SU-DHL-6 (cell line): ENCODE measurements around the gene FN3KRP.

Experiments used
- H2AFZ ChIP-seq: fragments of 200-600 bp; sonication (generic); 2 replicates; pipeline ENCODE4 v1.6.1; 2014; ENCODE audit warnings: low read depth, mild to moderate bottlenecking, moderate library complexity, mixed read lengths, antibody characterized with exemption, low read length; ENCODE audit not compliant: severe bottlenecking
- H3F3A ChIP-seq: fragments of 200-600 bp; shearing (Covaris generic); 2 replicates; pipeline ENCODE4 v1.6.0; 2016; ENCODE audit warnings: antibody characterized with exemption, mild to moderate bottlenecking; ENCODE audit not compliant: insufficient read depth
- H3K27ac ChIP-seq: fragments of 200-600 bp; sonication (generic); 2 replicates; pipeline ENCODE4 v1.5.1; 2016; ENCODE audit warnings: low read depth, mild to moderate bottlenecking, low read length, moderate library complexity, mixed read lengths
- H3K27me3 ChIP-seq: fragments of 200-600 bp; sonication (generic), shearing (Covaris generic); 2 replicates; pipeline ENCODE4 v1.6.0; 2014; ENCODE audit warnings: mild to moderate bottlenecking, low read length
- H3K36me3 ChIP-seq: fragments of 200-600 bp; sonication (generic); 2 replicates; pipeline ENCODE4 v1.6.1; 2014; ENCODE audit warnings: mild to moderate bottlenecking, low read length, mixed read lengths
- H3K4me2 ChIP-seq: fragments of 300-600, 200-600 bp; shearing (Covaris generic), sonication (generic); 2 replicates; pipeline ENCODE4 v1.6.0; 2014; ENCODE audit warnings: low read length, low read depth, mild to moderate bottlenecking; ENCODE audit not compliant: poor library complexity, severe bottlenecking
- H3K4me3 ChIP-seq: fragments of 200-600 bp; sonication (generic); 2 replicates; pipeline ENCODE4 v1.5.1; 2014; ENCODE audit warnings: antibody characterized with exemption, low read length, mild to moderate bottlenecking, mixed read lengths; ENCODE audit not compliant: insufficient read depth, poor library complexity, severe bottlenecking
- H3K79me2 ChIP-seq: fragments of 200-600 bp; sonication (generic); 2 replicates; pipeline ENCODE4 v1.6.1; 2014; ENCODE audit warnings: mild to moderate bottlenecking, low read length, moderate library complexity; ENCODE audit not compliant: insufficient read depth
- H3K9ac ChIP-seq: fragments of 200-600 bp; sonication (generic); 2 replicates; pipeline ENCODE4 v1.7.0; 2014; ENCODE audit warnings: mild to moderate bottlenecking, low read length
- H3K9me2 ChIP-seq: fragments of 200-600 bp; sonication (generic); replicated peaks from 2 replicates; pipeline ENCODE4 v1.6.1; 2014; ENCODE audit warnings: low read length; ENCODE audit not compliant: insufficient read depth
- H3K9me3 ChIP-seq: fragments of 200-600 bp; sonication (generic); 2 replicates; pipeline ENCODE4 v1.6.1; 2014; ENCODE audit warnings: low read length, mixed read lengths; ENCODE audit not compliant: insufficient read depth
- H4K20me1 ChIP-seq: fragments of 200-600 bp; sonication (generic); 2 replicates; pipeline ENCODE4 v1.6.1; 2014; ENCODE audit warnings: low read depth, mild to moderate bottlenecking, antibody characterized with exemption, low read length, moderate library complexity, mixed read lengths
- CTCF ChIP-seq: fragments of 200-600 bp; sonication (generic); IDR thresholded peaks from one replicate; pipeline ENCODE4 v1.5.1; 2017; ENCODE audit warnings: antibody characterized with exemption, mild to moderate bottlenecking, low read length, moderate library complexity; ENCODE audit not compliant: insufficient read depth, poor library complexity, severe bottlenecking
- EZH2phosphoT487 ChIP-seq: fragments of 200-600 bp; sonication (generic), shearing (Covaris generic); conservative IDR thresholded peaks from 2 replicates; pipeline ENCODE4 v1.6.1; 2018; ENCODE audit warnings: mild to moderate bottlenecking, antibody characterized with exemption, low read length, moderate library complexity, mixed read lengths

Gene FN3KRP

GRCh38 chr17:82678265-82678891 is 38.1 kb upstream of the FN3KRP start:
- Histone ChIP-seq H3K4me2 (peak overlapping the region; percentile 68), H3K27ac (peak overlapping the region; percentile 96), H3K36me3 (no peaks in the 10 kb centered on the region), H2AFZ (peak overlapping the region; percentile 76), H4K20me1 (no peaks in the 10 kb centered on the region), H3K9me2 (no peaks in the 10 kb centered on the region), H3K9ac (peak overlapping the region; percentile 50), H3K4me3 (peak overlapping the region; percentile 36), H3F3A (peaks cover 18% of the 10 kb centered on the region), H3K9me3 (no peaks in the 10 kb centered on the region), H3K27me3 (no peaks in the 10 kb centered on the region), H3K79me2 (no peaks in the 10 kb centered on the region)
- TF ChIP-seq EZH2phosphoT487: no peak
- no peak for TF ChIP-seq CTCF

GRCh38 chr17:82679586-82680465 is 36.7 kb upstream of the FN3KRP start:
- H3K9me2 ChIP-seq: no peaks in the 10 kb centered on the region
- TF ChIP-seq CTCF (no peak), EZH2phosphoT487 (no peak)
- no peak overlapping the region for H2AFZ ChIP-seq
- H3K27me3 ChIP-seq: no peaks in the 10 kb centered on the region
- no peak overlapping the region for H3K9ac ChIP-seq
- H3K4me2 ChIP-seq: no peak overlapping the region
- no peak overlapping the region for H3K4me3 ChIP-seq
- H3F3A ChIP-seq: peaks cover 18% of the 10 kb centered on the region
- H3K9me3 ChIP-seq: no peaks in the 10 kb centered on the region
- no peaks in the 10 kb centered on the region for H3K79me2 ChIP-seq
- no peaks in the 10 kb centered on the region for H3K36me3 ChIP-seq
- H3K27ac ChIP-seq: 0 out of 2 replicates have a peak overlapping the region, but pooled peaks have one; percentile 96
- no peaks in the 10 kb centered on the region for H4K20me1 ChIP-seq

- Histone ChIP-seq H2AFZ (no peak overlapping the region), H3K27ac (no peak overlapping the region), H3K9me2 (no peaks in the 10 kb centered on the region), H3K79me2 (no peaks in the 10 kb centered on the region), H3K4me2 (no peak overlapping the region), H4K20me1 (no peaks in the 10 kb centered on the region), H3K4me3 (no peak overlapping the region), H3K9ac (no peak overlapping the region), H3K27me3 (no peaks in the 10 kb centered on the region), H3F3A (peaks cover 18% of the 10 kb centered on the region), H3K9me3 (no peaks in the 10 kb centered on the region), H3K36me3 (no peaks in the 10 kb centered on the region)
- no peak for TF ChIP-seq EZH2phosphoT487
- no peak for TF ChIP-seq CTCF
Measured at GRCh38 chr17:82681547-82681946, 35.0 kb upstream of the FN3KRP start.
